AG09309 (cell line): ENCODE measurements around the gene CEACAM18.

Experiments
- DNase-seq: peaks from one replicate; pipeline ENCODE4 v3.0.0-alpha.2; 2010; ENCODE audit warnings: low read depth
- H3K4me3 ChIP-seq: 2 replicates; pipeline ENCODE4 v1.5.1; 2011; ENCODE audit warnings: mild to moderate bottlenecking, low read depth, low read length, moderate library complexity; ENCODE audit not compliant: control insufficient read depth
- TF ChIP-seq, protein P1 (sequence below): IDR thresholded peaks from 2 replicates; pipeline ENCODE4 v1.5.1; 2011; ENCODE audit warnings: mild to moderate bottlenecking, low read depth, low read length, inconsistent platforms; ENCODE audit not compliant: insufficient read depth, control insufficient read depth; ENCODE audit errors: missing control alignments

CEACAM18 gene

DNA sequence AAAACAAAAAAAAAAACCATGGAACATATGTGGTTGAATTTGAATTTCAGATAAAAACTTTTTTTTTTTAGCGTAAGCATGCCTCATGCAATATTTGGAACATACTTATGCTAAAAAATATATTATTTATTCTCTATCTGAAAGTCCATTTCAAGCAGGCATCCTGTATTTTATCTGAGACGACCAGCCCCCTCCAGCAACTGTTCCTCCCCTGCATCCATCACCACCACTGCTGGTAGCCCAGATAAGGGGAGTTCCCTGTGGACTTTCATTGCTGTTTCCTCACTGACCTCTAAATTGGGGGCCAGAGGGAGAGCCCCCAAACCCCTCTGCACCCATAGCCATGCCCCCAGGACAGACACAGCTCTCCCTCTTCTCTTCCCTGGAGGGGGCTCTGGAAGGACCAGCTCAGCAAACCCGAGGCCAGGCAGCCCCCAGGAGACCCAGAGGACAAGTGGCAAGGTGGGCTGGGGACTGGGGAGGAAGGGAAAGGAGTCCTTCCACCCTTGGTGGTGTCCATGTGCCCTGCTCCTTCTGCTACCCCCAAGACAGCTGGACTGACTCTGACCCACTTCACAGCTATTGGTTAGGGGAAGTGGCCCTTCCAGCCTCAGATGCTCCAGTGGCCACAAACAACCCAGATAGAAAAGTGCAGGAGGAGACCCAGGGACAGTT lies 29.9 kb downstream of the CEACAM18 start:
- TF ChIP-seq, protein P1, sequence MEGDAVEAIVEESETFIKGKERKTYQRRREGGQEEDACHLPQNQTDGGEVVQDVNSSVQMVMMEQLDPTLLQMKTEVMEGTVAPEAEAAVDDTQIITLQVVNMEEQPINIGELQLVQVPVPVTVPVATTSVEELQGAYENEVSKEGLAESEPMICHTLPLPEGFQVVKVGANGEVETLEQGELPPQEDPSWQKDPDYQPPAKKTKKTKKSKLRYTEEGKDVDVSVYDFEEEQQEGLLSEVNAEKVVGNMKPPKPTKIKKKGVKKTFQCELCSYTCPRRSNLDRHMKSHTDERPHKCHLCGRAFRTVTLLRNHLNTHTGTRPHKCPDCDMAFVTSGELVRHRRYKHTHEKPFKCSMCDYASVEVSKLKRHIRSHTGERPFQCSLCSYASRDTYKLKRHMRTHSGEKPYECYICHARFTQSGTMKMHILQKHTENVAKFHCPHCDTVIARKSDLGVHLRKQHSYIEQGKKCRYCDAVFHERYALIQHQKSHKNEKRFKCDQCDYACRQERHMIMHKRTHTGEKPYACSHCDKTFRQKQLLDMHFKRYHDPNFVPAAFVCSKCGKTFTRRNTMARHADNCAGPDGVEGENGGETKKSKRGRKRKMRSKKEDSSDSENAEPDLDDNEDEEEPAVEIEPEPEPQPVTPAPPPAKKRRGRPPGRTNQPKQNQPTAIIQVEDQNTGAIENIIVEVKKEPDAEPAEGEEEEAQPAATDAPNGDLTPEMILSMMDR = no peak
- no peak overlapping the region for H3K4me3 ChIP-seq
- no peak for DNase-seq

DNA sequence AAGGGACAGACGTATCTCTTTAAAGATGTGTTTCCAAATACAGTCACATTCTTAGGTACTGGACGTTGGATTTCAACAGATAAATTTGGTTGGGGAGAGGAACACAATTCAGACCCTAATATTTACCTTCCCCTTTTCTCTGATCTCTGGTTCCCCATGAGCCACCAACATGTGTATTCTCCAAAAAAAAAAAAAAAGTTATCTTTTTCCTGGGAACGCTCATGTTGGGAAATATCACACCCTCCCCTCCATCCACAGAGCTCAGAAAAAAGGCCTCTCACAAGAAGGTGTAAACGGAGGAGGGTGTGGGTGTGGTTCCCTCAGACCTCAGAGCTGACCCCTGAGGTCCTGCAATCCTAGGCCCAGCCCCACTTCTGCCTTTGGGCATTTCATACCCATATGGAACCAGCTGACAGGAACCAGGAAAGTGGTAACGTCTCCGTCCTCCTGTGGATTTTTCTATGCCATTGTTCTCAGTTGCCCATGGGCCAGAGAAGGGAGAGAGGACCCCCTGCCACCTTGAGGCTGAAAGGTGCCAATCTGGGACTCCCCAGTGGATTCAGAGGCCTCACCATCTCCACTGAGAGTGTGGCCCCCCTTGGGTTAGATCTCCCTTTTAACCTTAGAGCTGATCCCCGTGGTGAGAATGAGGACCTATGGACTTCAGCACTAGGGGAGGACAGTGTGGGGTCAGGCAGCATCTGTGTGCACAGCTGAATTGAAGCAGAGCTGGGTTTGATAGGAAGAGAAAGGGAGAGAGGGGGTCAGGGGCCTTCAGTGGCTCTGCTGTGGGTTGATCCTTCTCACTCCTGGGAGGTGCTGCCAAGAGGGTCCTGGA lies 31.7 kb downstream of the CEACAM18 start:
- TF ChIP-seq, protein P1 = no peak
- H3K4me3 ChIP-seq = no peak overlapping the region
- DNase-seq = no peak

- H3K4me3 ChIP-seq = no peak overlapping the region
- TF ChIP-seq, protein P1 = peak; percentile 40
- no peak for DNase-seq
Measured at GRCh38 chr19:51511353-51511752, 33.0 kb downstream of the CEACAM18 start.

DNA sequence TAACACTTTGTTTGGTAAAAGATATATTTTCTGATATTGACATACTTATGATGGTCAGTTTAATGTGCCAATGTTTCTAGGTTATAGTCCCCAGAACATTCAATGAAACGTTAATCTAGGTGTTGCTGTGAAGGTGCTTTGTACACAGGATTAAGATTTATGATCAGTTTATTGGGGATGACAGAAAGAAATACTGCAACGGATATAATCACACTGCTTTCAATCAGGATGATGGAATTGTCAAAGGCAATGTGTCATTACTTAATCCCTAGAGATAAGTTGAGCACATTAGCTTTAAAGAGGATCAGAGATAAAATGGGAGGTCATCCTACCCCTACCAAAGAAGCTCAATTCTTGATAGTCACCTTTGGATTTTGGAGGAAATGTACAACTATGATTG lies 35.6 kb downstream of the CEACAM18 start:
- TF ChIP-seq, protein P1 = no peak
- no peak overlapping the region for H3K4me3 ChIP-seq
- DNase-seq = no peak

DNA sequence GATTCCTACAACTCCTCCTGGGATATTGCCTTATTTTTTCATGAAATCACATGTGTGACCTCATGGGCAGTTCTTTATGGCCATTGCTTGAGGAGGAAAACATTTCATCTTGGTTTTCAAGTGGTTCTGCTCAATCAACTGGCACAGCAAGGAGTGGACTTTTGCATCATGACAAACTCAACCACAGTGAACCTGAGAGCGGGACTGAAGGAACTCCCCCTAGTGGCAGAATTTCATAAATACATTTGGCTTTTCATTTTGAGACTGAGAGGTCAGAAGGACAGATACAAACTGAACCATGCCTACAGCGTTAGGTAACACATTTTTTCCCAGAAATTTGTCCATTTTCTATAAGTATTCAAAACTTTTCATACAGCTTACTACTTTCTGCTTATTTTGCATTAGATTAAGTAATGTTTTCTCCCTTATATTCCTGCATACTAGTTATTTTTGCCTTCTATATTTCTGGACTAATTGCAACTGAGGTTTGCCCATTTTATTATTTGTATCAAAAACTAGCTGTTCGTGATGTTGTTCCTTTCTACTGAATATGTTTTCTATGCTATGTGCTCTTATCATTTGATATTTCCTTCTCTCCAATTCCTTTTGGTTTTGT lies 36.6 kb downstream of the CEACAM18 start:
- peak; percentile 3 for DNase-seq
- no peak overlapping the region for H3K4me3 ChIP-seq
- TF ChIP-seq, protein P1 = peak; percentile 73

GRCh38 chr19:51520728-51521127 lies 42.4 kb downstream of the CEACAM18 start:
- no peak for DNase-seq
- TF ChIP-seq, protein P1 = no peak
- no peak overlapping the region for H3K4me3 ChIP-seq
